ENCODE results near the gene PCSK4.

DNA sequence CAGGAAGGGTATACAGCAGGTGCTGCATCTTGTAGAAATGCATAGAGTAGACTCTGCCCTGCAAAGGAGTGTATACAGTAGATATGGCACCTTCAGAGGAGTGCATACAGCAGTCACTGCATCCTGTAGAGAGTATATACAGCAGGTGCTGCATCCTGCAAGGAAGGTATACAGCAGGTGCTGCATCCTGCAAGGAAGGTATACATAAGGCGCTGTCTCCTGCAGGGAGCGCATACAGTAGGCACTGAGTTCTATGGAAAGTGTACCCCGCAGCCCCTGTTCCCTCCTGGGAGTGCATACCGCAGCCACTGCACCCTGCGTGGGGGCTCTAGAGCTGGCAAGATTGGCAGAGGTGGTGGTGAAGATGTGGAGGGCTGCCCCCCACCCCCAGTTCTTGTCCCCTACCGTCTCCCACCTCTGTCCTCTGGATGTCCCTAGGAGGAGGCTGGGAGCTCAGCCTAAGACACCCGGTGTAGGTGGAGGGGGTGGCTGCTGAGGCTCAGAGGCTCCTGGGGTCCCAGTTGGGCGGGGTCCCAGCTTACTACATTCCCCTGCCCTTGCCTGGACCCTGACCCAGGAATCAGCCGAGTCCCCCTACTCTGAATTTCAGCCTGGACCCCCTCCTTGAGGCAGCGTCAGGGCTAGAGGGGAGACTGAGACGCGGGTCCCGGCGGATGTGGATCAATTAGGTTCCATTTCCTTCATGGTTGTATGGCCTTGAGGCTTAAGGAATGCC lies 25.0 kb upstream of the PCSK4 start:
- no peak for TF ChIP-seq TAF1 (IDR thresholded peaks at IDR 0.05; ENCODE audit: borderline replicate concordance, low read depth, low read length)
- no peak for TF ChIP-seq MXI1 (IDR thresholded peaks at IDR 0.05; ENCODE audit: low read depth, low read length)
- TF ChIP-seq RCOR1 (IDR thresholded peaks at IDR 0.05; ENCODE audit: low read length), result no peak
- no peak for TF ChIP-seq EZH2phosphoT487 (IDR thresholded peaks at IDR 0.05; ENCODE audit: borderline replicate concordance, low read depth)
- TF ChIP-seq, protein P1, sequence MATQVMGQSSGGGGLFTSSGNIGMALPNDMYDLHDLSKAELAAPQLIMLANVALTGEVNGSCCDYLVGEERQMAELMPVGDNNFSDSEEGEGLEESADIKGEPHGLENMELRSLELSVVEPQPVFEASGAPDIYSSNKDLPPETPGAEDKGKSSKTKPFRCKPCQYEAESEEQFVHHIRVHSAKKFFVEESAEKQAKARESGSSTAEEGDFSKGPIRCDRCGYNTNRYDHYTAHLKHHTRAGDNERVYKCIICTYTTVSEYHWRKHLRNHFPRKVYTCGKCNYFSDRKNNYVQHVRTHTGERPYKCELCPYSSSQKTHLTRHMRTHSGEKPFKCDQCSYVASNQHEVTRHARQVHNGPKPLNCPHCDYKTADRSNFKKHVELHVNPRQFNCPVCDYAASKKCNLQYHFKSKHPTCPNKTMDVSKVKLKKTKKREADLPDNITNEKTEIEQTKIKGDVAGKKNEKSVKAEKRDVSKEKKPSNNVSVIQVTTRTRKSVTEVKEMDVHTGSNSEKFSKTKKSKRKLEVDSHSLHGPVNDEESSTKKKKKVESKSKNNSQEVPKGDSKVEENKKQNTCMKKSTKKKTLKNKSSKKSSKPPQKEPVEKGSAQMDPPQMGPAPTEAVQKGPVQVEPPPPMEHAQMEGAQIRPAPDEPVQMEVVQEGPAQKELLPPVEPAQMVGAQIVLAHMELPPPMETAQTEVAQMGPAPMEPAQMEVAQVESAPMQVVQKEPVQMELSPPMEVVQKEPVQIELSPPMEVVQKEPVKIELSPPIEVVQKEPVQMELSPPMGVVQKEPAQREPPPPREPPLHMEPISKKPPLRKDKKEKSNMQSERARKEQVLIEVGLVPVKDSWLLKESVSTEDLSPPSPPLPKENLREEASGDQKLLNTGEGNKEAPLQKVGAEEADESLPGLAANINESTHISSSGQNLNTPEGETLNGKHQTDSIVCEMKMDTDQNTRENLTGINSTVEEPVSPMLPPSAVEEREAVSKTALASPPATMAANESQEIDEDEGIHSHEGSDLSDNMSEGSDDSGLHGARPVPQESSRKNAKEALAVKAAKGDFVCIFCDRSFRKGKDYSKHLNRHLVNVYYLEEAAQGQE (IDR thresholded peaks at IDR 0.05; ENCODE audit: low read depth, low read length), result no peak
- TF ChIP-seq CTCF (IDR thresholded peaks at IDR 0.05), result no peak
- TF ChIP-seq POLR2AphosphoS5 (IDR thresholded peaks at IDR 0.05; ENCODE audit: low read depth, low read length), result no peak
- TF ChIP-seq ZBTB33 (IDR thresholded peaks at IDR 0.05; ENCODE audit: borderline replicate concordance, low read depth), result no peak
- no peak for TF ChIP-seq SMC3 (IDR thresholded peaks at IDR 0.05; ENCODE audit: low read depth, low read length)
- TF ChIP-seq RAD21 (IDR thresholded peaks at IDR 0.05; ENCODE audit: low read length), result no peak
- TF ChIP-seq USF1 (IDR thresholded peaks at IDR 0.05; ENCODE audit: borderline replicate concordance, low read depth), result no peak

Data from SK-N-SH (cell line).